ENCODE measurements around the gene FSTL3. TPM values are rescaled to one million over a fixed set of nuclear protein-coding genes. Genes with fewer than 3 reads are reported as not detected.

Gene FSTL3
- total and polyA plus RNA-seq, 2 of the 13 experiments (the other 11 are each of a cell fraction or from before 2014, with no cell fraction given): 13.5 to 15.6 TPM

GRCh38 chr19:703651-704446 is 27.7 kb downstream of the FSTL3 start (continued):
- peak; percentile 67 for TF ChIP-seq UBTF (CRISPR knock-in tag; IDR thresholded peaks at IDR 0.05)
- no peak for TF ChIP-seq TOE1 (CRISPR knock-in tag; IDR thresholded peaks at IDR 0.05)
- peak; percentile 81; the same call in 1 of the 2 replicates for TF ChIP-seq ZNF280B (CRISPR knock-in tag; IDR thresholded peaks at IDR 0.05; ENCODE audit: borderline replicate concordance)
- no peak for TF ChIP-seq ZNF605 (CRISPR knock-in tag; IDR thresholded peaks at IDR 0.05)
- no peak; the same call in 1 of the 2 replicates for TF ChIP-seq ZBTB34 (CRISPR knock-in tag; IDR thresholded peaks at IDR 0.05)
- TF ChIP-seq ZFP37 (CRISPR knock-in tag; IDR thresholded peaks at IDR 0.05; ENCODE audit: borderline replicate concordance): 0 out of 2 replicates have a peak, but pooled peaks have one; percentile 55
- no peak for TF ChIP-seq FOXK1 (CRISPR knock-in tag; IDR thresholded peaks at IDR 0.05; ENCODE audit: borderline replicate concordance, low read depth)
- no peak for TF ChIP-seq CENPT (CRISPR knock-in tag; IDR thresholded peaks at IDR 0.05; ENCODE audit: low read depth)
- no peak for TF ChIP-seq SKIL (CRISPR knock-in tag; IDR thresholded peaks at IDR 0.05; ENCODE audit: borderline replicate concordance)
- no peak for TF ChIP-seq TEAD2 (CRISPR knock-in tag; IDR thresholded peaks at IDR 0.05)
- no peak for TF ChIP-seq ZNF512B (CRISPR knock-in tag; IDR thresholded peaks at IDR 0.05; ENCODE audit: borderline replicate concordance)
- TF ChIP-seq ZSCAN31 (CRISPR knock-in tag; IDR thresholded peaks at IDR 0.05; ENCODE audit: low read depth): no peak
- no peak for TF ChIP-seq SYNCRIP (IDR thresholded peaks at IDR 0.05; ENCODE audit: insufficient read depth, low read depth, low read length)
- no peak for TF ChIP-seq SRF (IDR thresholded peaks at IDR 0.05; ENCODE audit: low read depth, low read length)
- no peak for TF ChIP-seq SNRNP70 (IDR thresholded peaks at IDR 0.05; ENCODE audit: low read depth, low read length)
- TF ChIP-seq MYC (CRISPR knock-in tag; IDR thresholded peaks at IDR 0.05; ENCODE audit: borderline replicate concordance): no peak
- no peak for TF ChIP-seq NR2F6 (IDR thresholded peaks at IDR 0.05)
- no peak; the same call in 1 of the 2 replicates for TF ChIP-seq NR2F6 (CRISPR knock-in tag; IDR thresholded peaks at IDR 0.05)
- peak; percentile 88 for TF ChIP-seq ELF1 (CRISPR knock-in tag; IDR thresholded peaks at IDR 0.05)

All from HepG2 (cell line).